ENCODE data around the gene ART5. TPM values are rescaled to one million over a fixed set of nuclear protein-coding genes. Genes with fewer than 3 reads are reported as not detected.

The ART5 gene
- total RNA-seq, 1 experiment from 2014 or later: 4.5 TPM

- Mint-ChIP-seq H3K9me3 (peaks cover 37% of the 10 kb centered on the region), H3K4me3 (peak within 1 kb of the TSS; percentile 20; the same call in 1 of the 2 replicates), H3K27me3 (ENCODE audit: low read depth) (peaks cover 47% of the 10 kb centered on the region), H3K27ac (no peak within 1 kb of the TSS), H3K4me1 (peaks cover 13% of the 10 kb centered on the region), H3K36me3 (peaks cover 23% of the 10 kb centered on the region)
- TF ChIP-seq, protein P1, sequence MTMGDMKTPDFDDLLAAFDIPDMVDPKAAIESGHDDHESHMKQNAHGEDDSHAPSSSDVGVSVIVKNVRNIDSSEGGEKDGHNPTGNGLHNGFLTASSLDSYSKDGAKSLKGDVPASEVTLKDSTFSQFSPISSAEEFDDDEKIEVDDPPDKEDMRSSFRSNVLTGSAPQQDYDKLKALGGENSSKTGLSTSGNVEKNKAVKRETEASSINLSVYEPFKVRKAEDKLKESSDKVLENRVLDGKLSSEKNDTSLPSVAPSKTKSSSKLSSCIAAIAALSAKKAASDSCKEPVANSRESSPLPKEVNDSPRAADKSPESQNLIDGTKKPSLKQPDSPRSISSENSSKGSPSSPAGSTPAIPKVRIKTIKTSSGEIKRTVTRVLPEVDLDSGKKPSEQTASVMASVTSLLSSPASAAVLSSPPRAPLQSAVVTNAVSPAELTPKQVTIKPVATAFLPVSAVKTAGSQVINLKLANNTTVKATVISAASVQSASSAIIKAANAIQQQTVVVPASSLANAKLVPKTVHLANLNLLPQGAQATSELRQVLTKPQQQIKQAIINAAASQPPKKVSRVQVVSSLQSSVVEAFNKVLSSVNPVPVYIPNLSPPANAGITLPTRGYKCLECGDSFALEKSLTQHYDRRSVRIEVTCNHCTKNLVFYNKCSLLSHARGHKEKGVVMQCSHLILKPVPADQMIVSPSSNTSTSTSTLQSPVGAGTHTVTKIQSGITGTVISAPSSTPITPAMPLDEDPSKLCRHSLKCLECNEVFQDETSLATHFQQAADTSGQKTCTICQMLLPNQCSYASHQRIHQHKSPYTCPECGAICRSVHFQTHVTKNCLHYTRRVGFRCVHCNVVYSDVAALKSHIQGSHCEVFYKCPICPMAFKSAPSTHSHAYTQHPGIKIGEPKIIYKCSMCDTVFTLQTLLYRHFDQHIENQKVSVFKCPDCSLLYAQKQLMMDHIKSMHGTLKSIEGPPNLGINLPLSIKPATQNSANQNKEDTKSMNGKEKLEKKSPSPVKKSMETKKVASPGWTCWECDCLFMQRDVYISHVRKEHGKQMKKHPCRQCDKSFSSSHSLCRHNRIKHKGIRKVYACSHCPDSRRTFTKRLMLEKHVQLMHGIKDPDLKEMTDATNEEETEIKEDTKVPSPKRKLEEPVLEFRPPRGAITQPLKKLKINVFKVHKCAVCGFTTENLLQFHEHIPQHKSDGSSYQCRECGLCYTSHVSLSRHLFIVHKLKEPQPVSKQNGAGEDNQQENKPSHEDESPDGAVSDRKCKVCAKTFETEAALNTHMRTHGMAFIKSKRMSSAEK (CRISPR knock-in tag; IDR thresholded peaks at IDR 0.05; ENCODE audit: borderline replicate concordance): no peak
- TF ChIP-seq ATF1 (CRISPR knock-in tag; IDR thresholded peaks at IDR 0.05) (no peak), ZBTB43 (CRISPR knock-in tag; IDR thresholded peaks at IDR 0.05) (no peak), JAZF1 (CRISPR knock-in tag; IDR thresholded peaks at IDR 0.05) (no peak), ZNF232 (CRISPR knock-in tag; IDR thresholded peaks at IDR 0.05) (no peak), FOXP1 (CRISPR knock-in tag; IDR thresholded peaks at IDR 0.05; ENCODE audit: borderline replicate concordance) (no peak), SOX15 (CRISPR knock-in tag; IDR thresholded peaks at IDR 0.05) (no peak), ZMAT4 (CRISPR knock-in tag; IDR thresholded peaks at IDR 0.05) (no peak), SMAD4 (CRISPR knock-in tag; IDR thresholded peaks at IDR 0.05) (no peak), GABPB1 (CRISPR knock-in tag; IDR thresholded peaks at IDR 0.05) (no peak), TCF7 (CRISPR knock-in tag; IDR thresholded peaks at IDR 0.05; ENCODE audit: low read depth) (no peak), NFE2L1 (CRISPR knock-in tag; IDR thresholded peaks at IDR 0.05) (no peak), SP1 (CRISPR knock-in tag; conservative IDR thresholded peaks at IDR 0.05) (no peak), STAT6 (CRISPR knock-in tag; conservative IDR thresholded peaks at IDR 0.05; ENCODE audit: low read depth) (no peak), TP53 (CRISPR knock-in tag; IDR thresholded peaks at IDR 0.05) (no peak), ZBTB21 (CRISPR knock-in tag; IDR thresholded peaks at IDR 0.05; ENCODE audit: borderline replicate concordance) (no peak)
- TF ChIP-seq, protein P2, sequence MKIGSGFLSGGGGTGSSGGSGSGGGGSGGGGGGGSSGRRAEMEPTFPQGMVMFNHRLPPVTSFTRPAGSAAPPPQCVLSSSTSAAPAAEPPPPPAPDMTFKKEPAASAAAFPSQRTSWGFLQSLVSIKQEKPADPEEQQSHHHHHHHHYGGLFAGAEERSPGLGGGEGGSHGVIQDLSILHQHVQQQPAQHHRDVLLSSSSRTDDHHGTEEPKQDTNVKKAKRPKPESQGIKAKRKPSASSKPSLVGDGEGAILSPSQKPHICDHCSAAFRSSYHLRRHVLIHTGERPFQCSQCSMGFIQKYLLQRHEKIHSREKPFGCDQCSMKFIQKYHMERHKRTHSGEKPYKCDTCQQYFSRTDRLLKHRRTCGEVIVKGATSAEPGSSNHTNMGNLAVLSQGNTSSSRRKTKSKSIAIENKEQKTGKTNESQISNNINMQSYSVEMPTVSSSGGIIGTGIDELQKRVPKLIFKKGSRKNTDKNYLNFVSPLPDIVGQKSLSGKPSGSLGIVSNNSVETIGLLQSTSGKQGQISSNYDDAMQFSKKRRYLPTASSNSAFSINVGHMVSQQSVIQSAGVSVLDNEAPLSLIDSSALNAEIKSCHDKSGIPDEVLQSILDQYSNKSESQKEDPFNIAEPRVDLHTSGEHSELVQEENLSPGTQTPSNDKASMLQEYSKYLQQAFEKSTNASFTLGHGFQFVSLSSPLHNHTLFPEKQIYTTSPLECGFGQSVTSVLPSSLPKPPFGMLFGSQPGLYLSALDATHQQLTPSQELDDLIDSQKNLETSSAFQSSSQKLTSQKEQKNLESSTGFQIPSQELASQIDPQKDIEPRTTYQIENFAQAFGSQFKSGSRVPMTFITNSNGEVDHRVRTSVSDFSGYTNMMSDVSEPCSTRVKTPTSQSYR (CRISPR knock-in tag; IDR thresholded peaks at IDR 0.05): no peak
- TF ChIP-seq, protein P3, sequence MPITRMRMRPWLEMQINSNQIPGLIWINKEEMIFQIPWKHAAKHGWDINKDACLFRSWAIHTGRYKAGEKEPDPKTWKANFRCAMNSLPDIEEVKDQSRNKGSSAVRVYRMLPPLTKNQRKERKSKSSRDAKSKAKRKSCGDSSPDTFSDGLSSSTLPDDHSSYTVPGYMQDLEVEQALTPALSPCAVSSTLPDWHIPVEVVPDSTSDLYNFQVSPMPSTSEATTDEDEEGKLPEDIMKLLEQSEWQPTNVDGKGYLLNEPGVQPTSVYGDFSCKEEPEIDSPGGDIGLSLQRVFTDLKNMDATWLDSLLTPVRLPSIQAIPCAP (CRISPR knock-in tag; IDR thresholded peaks at IDR 0.05): no peak
- DNase-seq (ENCODE audit: low spot score) (no peak), ATAC-seq (no peak)
- ChIA-PET CTCF (no interaction called here), POLR2A (no interaction called here)
Observed at GRCh38 chr11:3644817-3645235, 3.0 kb upstream of the ART5 start, which contains the start of gene ART1. Gene ART1, plus strand, starts transcription at chr11:3645128. Its CDS starts 14,086 bp downstream, at chr11:3659214.
